IPS-18c (cell line): ENCODE measurements around the gene ZFPM1.
"Not testable (repeated sequence)": the region's sequence is repeated elsewhere in the genome, so short reads cannot be mapped to it uniquely, and the experiment has no call there.

Source experiments
- H3K4me3 ChIP-seq: 2 replicates; pipeline ENCODE4 v1.7.0; 2013; ENCODE audit warnings: low read depth, mild to moderate bottlenecking, low read length, moderate library complexity; ENCODE audit not compliant: insufficient read depth
- H3K9me3 ChIP-seq: one replicate; pipeline ENCODE4 v1.6.1; 2013; ENCODE audit warnings: mild to moderate bottlenecking, low read length, moderate library complexity; ENCODE audit not compliant: control insufficient read depth, insufficient read depth

Gene ZFPM1

GRCh38 chr16:88479793-88480760, 27.0 kb downstream of the ZFPM1 start:
- no peak overlapping the region for H3K4me3 ChIP-seq
- H3K9me3 ChIP-seq = no peaks in the 10 kb centered on the region

- Histone ChIP-seq H3K4me3 (no peak overlapping the region), H3K9me3 (no peaks in the 10 kb centered on the region)
These were observed 27.7 kb downstream of the ZFPM1 start for GRCh38 chr16:88480829-88481228.

- H3K9me3 ChIP-seq = no peaks in the 10 kb centered on the region
- H3K4me3 ChIP-seq = no peak overlapping the region
These were observed 28.8 kb downstream of the ZFPM1 start for GRCh38 chr16:88481851-88482250.

- H3K9me3 ChIP-seq = no peaks in the 10 kb centered on the region
- H3K4me3 ChIP-seq = no peak overlapping the region
These were observed 29.7 kb downstream of the ZFPM1 start for GRCh38 chr16:88482630-88483391.

- Histone ChIP-seq H3K9me3 (no peaks in the 10 kb centered on the region), H3K4me3 (no peak overlapping the region)
These were observed 30.2 kb downstream of the ZFPM1 start for GRCh38 chr16:88483392-88483641.

- no peaks in the 10 kb centered on the region for H3K9me3 ChIP-seq
- no peak overlapping the region for H3K4me3 ChIP-seq
These were observed 31.7 kb downstream of the ZFPM1 start for GRCh38 chr16:88484505-88485365.

GRCh38 chr16:88485366-88485741, 32.3 kb downstream of the ZFPM1 start:
- not testable (repeated sequence) for H3K9me3 ChIP-seq, H3K4me3 ChIP-seq

GRCh38 chr16:88486398-88487123, 33.5 kb downstream of the ZFPM1 start:
- no peaks in the 10 kb centered on the region for H3K9me3 ChIP-seq
- H3K4me3 ChIP-seq = no peak overlapping the region

GRCh38 chr16:88487124-88487432, 34.0 kb downstream of the ZFPM1 start:
- no peaks in the 10 kb centered on the region for H3K9me3 ChIP-seq
- H3K4me3 ChIP-seq = no peak overlapping the region

GRCh38 chr16:88487920-88488851, 35.1 kb downstream of the ZFPM1 start:
- H3K4me3 ChIP-seq = no peak overlapping the region
- no peaks in the 10 kb centered on the region for H3K9me3 ChIP-seq

GRCh38 chr16:88489163-88489741, 36.2 kb downstream of the ZFPM1 start:
- Histone ChIP-seq H3K4me3 (no peak overlapping the region), H3K9me3 (no peaks in the 10 kb centered on the region)

- H3K4me3 ChIP-seq = no peak overlapping the region
These were observed 38.0 kb downstream of the ZFPM1 start for GRCh38 chr16:88491001-88491559.

GRCh38 chr16:88491560-88492310, 38.7 kb downstream of the ZFPM1 start:
- Histone ChIP-seq H3K9me3 (no peaks in the 10 kb centered on the region), H3K4me3 (no peak overlapping the region)

More at GRCh38 chr16:88491001-88491559, 38.0 kb downstream of the ZFPM1 start:
- no peaks in the 10 kb centered on the region for H3K9me3 ChIP-seq

GRCh38 chr16:88493879-88494278, 40.8 kb downstream of the ZFPM1 start:
- Histone ChIP-seq H3K9me3 (no peaks in the 10 kb centered on the region), H3K4me3 (no peak overlapping the region)
